NCI-H748 (cell line): ENCODE measurements around the gene PGA5.
"Not testable (repeated sequence)": the region's sequence is repeated elsewhere in the genome, so short reads cannot be mapped to it uniquely, and the experiment has no call there.

Experiments
- DNase-seq: peaks from one replicate; lab custom pipeline; 2025; ENCODE audit not compliant: unreplicated experiment; lab: John Stamatoyannopoulos, UW

PGA5 gene

DNA sequence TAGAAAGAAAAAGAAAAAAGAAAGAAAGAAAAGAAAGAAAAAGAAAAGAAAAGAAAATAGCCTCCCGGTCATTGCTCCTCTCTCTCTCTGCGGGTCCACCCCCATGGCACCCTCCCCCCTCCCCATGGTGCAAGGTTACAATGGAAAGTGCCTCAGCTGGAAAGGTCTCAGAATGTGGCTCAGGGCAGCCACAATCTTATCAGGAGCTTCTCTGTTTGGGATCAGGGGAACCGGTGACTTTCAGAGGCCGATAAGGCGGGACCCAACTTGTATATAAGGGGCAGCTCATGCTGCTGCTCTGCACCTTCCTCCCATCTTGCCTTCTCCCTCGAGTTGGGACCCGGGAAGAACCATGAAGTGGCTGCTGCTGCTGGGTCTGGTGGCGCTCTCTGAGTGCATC, at the start of gene PGA5:
PGA5 (plus strand) TSS at position 301 of the 400 bp plus-strand sequence; CDS start at position 353, 52 bp downstream.
- not testable (repeated sequence) for DNase-seq

DNA sequence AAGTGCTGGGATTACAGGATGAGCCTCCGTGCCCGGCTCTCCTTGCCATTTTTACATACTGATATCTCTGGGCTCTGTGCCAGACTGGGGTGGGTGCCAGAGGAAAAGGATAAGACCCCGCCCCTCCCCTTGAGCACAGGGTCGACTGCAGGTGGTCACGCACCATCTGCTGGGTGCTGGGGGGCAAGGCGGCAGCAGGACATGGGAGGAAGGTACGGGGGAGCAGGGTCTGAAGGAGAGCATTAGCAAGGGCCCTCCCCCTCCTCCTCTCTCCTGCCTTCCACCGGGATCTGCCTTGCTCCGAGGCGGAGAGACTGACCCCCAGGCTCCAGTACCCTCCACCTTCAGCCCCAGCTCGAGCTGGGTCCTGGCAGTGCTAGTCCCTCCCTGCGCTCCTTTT, 47.4 kb upstream of the PGA5 start:
- DNase-seq, result peak; percentile 42

DNA sequence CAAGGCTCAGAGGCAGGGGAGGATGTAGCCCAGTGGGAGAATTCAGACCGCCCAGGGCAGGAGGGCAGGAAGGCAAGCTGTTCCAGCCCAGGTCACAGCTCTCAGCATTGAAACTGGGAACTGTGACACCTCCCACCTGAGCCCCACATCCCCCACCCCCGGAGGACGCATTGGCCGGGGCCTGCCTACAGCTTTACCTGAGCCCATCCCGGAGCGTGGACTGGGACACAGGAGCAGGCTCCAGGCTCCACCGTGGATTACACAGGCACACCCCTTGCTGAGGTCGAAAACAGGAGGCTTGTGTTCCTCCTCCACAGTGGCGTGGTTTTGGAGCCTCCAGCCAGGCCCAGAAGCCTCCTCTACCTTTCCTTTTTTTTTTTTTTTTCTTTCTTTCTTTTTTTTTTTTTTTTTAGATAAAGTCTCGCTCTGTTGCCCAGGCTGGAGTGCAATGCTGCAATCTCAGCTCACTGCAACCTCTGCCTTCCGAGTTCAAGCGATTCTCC, 46.8 kb upstream of the PGA5 start:
- no peak for DNase-seq

DNA sequence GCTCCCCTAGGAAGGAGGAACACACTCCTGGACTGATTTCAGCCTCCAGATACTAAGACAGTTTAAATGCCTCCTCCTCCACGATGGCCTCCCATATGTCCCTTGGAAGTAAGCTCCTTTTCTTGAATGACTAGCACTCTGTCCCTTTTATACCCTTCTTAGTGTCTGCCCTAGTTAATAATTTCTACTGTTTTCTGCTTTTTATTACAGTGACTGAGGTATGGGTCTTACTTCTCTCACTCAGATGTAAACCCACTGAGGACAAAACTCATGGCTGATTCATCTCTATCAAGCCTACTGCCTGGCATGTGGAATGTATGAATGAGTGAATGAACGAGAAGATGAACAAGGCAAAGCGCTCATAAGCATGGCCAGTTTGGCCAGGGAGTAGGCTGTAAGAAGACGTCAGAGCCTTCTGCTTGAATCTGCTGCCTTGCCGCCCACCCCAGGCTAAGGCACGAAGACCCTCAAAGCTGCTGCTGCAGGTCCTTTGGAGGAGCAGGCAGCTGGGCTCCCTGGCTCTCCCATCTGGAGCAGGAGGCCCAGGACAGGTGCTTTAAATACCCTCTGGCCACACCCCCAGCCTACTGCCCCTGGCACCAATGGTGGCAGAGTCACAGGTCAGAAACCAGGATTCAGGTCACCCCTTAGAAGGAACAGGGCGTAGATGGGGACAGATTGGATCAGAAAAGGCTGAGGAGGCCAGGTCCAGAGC, 45.8 kb upstream of the PGA5 start:
- no peak for DNase-seq

DNA sequence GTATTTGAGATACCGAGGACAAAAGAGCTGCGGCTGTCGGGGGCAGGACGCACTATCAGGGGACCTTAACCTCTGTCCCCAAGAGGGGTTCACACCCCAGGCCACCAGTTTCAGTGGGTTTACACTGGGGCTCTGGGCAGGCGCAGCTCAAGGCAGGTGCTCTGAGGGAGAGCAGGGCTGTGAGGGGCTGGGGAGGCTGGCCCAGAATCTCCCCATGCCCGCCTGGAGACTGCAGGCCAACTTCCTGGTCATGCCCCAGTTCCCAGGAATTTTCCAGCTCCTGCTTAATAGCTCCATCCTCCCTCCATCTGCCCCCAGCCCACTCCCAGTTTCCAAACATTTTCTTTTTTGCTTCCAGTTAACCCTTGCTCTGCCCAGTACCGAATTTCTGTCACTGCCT, 45.3 kb upstream of the PGA5 start:
- no peak for DNase-seq

DNA sequence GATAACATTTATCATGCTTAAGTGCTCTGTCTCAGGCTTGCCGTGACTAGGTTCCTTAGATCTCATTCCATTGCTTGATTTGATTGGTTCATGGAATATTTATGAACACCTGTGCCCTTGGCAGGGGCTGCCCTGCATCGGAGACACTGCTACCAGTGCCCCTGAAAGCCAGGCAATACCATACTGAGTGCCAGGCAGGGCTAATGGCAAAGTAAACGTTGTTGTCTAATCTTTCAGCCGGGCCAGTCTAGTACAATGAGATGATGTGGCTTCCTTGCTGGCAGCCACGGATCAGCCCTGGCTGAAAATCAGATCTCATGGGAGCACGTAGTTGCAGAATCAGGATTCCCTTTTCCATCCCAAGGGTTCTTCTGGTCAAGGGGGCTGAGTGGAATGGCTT, 42.6 kb upstream of the PGA5 start:
- no peak for DNase-seq

DNA sequence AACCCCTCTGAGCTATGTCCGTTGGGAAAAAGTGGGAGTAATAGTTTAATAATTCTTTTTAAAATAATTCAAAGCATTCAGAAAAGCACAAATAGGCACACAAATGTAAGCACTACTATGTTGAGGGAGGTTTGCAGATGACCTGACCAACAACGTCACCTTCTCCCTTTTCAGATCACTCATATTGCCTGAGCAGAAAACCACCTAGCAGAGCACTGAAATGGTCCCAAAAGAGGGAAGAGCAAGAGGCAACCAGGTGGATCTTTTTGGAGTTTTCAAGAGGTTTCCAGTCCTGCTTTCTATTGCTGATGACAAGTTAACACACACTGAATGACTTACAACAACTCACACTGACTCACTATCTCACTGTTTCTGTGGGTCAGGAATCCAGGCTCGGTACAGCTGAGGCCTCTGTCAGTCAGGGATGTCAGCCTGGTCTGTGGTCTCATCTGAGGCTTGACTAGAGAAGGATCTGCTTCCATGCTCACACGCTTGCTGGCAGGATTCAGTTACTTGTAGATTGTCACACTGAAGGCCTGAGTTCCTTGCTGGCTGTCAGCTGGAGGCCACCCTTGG, 41.9 kb upstream of the PGA5 start:
- no peak for DNase-seq

DNA sequence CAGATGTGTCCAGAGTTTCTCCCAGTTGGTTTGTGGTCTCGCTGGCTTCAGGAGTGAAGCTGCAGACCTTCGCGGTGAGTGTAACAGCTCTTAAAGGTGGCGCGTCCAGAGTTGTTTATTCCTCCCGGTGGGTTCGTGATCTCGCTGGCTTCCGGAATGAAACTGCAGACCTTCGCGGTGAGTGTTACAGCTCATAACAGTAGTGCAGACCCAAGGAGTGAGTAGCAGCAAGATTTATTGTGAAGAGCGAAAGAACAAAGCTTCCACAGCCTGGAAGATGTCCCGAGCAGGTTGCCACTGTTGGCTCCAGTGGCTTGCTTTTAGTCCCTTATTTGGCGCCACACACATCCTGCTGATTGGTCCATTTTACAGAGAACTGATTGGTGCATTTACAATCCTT, 39.5 kb upstream of the PGA5 start:
- no peak for DNase-seq

DNA sequence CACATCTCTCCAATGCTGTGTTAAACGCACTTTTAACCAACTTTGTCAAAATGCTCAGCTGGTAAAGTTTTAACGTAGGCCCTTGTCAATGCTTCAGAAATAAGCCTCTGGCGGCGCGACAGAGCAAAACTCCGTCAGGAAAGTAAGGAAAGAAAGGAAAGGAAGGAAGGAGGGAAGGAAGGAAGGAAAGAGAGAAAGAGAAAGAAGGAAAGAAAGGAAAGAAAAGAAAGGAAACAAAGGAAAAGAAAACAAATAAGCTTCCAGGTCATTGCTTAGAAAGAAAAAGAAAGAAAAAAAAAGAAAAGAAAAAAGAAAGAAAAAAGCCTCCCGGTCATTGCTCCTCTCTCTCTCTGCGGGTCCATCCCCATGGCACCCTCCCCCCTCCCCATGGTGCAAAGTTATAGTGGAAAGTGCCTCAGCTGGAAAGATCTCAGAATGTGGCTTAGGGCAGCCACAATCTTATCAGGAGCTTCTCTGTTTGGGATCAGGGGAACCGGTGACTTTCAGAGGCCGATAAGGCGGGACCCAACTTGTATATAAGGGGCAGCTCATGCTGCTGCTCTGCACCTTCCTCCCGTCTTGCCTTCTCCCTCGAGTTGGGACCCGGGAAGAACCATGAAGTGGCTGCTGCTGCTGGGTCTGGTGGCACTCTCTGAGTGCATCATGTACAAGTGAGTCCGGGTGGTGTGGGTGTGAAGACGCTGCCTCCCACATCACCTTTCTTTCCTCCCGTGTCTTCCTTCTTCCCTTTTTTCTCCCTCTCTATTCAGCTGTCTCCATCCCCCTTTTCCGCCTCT, 37.8 kb upstream of the PGA5 start, which contains the start of gene PGA3:
PGA3 (plus strand) TSS at position 566 of the 797 bp plus-strand sequence; CDS start at position 616, 50 bp downstream.
- not testable (repeated sequence) for DNase-seq

DNA sequence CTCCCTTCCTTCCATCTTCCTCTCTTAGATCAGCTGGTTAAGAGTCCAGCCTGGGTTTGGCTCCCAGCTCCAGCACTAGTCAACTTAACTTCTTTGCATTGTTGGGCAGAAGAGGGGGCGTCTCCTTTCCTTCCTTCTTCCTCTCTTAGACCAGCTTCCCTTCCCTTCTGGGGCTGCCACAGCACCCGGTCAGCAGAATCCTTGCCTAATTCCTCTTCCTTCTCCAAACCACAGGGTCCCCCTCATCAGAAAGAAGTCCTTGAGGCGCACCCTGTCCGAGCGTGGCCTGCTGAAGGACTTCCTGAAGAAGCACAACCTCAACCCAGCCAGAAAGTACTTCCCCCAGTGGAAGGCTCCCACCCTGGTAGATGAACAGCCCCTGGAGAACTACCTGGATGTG, 37.1 kb upstream of the PGA5 start:
- DNase-seq, result not testable (repeated sequence)

DNA sequence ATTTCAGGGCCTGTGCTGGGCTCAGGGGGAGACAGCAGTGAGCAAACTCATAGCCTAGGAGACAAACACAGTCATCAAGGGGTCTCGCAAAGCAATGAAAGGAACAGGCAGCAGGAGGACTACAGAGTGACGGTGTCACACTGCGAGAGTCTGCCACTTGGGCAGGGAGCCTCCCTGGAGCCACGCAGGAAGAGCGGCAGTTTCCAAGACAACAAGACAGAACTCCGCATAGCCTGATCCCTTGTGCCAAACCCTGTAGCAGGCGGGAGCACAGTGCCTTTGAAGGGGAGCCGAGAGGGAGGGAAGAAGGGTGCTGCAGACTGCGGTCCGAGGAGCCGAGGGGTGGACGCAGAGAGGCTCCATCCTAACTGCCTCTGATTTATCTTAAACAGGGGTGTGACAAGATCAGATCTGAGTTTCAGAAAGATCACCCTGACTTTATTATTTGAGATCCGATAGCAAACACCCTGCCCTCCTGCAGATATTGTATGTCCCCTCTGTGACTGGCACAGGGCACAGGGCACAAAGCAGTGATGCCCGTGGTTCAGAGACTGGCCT, 36.4 kb upstream of the PGA5 start:
- DNase-seq, result not testable (repeated sequence)

DNA sequence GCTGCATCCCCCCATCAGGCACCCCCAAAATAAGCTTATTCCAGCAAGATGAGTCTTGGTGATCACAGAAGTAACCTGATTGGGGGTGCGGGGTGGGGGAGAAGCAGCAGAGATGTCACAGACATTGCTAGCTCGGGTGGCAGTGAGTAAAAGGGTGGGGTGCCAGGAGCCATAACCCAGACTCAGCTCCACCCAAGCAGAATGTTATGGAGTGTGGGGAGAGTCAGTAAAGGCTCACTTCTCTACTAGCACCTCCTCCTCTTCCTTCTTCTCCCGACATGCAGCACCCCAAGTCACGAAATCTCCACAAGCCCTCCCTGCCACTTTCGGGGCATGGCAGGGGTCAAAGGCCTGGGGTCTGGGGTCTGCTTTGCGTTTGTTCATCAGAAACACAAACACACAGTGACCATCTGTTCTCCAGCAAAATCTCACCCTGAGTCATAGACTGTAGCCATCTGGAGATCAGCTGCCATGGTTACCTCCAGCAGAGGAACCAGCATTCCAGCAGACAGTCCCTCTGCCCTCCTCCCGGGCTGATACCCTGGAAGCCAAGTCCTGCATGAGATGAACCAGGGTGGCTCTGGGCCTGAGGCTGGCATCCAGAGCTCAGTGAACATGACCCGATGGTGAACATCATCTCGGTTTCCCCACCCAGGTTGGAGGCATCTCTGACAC, 33.2 kb upstream of the PGA5 start:
- not testable (repeated sequence) for DNase-seq

DNA sequence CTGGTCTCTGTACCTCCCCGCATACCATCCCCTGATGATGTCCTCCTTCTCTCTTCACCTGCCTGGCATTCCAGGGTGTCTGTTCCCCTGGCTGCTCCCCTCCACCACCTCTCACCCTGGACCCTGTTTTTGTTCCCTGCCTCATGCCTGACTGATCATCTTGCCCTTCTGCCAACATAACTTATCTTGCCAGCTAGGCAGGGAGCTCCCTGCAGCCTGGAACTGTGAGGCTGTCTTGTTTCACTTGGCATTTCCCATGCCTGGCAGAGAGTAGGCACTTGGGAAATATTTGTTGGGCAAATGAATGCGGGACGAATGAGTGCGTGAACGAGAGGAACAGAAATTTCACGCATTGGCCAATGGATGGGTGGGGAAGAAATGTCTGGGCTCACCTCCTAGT, 30.3 kb upstream of the PGA5 start:
- not testable (repeated sequence) for DNase-seq

DNA sequence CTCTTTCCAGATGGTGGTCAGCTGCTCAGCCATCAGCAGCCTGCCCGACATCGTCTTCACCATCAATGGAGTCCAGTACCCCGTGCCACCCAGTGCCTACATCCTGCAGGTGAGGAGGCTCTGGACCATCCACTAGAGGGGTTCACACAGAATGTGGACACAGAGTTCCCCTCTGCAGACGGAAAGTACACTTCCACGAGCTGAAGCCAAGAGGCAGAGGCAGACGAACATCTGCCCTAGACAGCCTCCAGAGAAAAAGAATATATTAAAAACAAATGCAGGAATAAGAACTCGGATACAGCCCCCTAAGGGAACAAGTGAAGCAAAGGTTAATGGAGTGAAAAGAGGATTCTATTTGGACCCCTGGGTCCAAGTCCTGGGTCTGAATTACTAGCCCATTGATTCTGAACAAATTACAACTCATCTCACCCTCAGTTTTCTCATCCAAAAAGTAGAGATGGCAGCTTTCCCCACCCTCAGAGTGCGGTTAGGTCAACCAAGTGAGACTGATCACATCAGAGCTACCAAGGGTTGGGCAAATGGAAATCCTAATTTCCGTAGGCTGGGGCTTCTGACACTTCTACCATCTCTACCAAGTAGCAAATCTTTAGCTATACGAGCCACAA, 29.5 kb upstream of the PGA5 start:
- DNase-seq, result not testable (repeated sequence)

DNA sequence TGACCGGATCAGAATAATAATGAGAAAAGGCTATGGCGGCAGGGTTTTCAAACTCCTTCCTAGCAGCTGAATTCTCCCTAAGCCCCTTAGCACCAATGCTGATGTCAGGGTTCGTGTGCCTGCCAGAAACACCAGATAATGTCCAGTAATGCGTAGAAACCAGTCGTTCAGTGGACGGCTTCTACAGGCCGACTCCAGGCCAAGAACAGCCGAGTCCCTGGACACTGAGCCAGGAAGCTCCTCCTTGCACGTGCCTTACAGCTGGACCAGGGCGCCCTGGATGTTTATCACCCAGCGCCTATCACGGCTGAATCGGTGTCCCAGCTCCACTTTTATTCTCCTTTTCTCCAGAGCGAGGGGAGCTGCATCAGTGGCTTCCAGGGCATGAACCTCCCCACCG, 28.8 kb upstream of the PGA5 start:
- not testable (repeated sequence) for DNase-seq

DNA sequence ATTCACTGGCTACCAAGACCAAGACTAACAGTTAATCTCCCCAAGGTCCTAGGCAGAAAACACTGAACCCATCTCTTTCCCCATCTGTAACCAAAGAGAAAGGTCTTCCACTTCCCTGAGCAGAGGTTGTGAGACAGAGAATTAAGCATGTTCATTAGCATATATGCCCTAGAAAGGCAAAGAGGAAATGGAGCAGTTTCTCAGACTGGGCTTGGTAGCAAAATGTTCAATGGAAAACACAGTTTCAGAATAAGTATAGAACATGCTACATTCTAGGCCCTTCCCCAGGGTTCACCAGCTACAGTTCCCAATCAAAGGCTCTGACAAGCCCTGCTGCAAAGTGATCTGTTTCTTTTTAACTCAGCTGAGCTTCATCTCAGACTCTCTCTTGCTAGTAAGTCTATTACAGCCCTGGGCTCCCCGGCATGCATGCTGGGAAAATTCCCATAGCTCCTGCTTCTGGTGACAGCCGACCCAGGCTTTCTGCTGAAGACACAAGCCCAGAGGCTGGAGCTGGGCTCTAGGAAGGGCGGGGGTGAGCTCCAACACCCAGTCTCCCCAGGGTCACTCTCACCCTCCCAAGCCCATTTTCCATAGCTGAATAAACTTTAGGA, 27.2 kb upstream of the PGA5 start:
- not testable (repeated sequence) for DNase-seq

DNA sequence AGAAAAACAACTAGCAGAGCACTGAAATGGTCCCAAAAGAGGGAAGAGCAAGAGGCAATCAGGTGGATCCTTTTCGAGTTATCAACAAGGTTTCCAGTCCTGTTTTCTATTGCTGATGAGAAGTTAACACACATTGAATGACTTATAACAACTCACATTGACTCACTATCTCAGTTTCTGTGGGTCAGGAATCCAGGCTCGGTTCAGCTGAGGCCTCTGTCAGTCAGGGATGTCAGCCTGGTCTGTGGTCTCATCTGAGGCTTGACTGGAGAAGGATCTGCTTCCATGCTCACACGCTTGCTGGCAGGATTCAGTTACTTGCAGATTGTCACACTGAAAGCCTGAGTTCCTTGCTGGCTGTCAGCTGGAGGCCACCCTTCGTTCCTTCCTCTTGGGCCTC, 22.7 kb upstream of the PGA5 start:
- not testable (repeated sequence) for DNase-seq

DNA sequence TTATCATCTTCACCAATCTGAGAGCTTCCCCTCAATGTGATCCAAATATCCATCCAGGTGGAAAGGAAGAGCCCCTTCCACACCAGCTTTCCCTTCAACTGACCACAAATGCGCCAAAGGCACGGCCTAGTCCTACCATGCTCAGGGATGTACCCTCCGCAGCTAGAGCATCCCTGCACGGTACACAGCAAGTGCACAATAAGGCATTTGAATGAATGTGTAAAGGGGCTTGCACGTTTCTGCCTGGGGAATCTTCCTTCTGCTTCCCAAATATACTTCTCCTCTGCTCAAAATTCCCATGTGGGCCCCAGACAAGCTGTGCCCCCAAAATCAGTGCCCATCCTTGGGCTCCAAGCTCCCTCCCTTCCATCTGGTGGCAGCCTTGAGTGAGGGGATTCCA, 22.0 kb upstream of the PGA5 start:
- DNase-seq, result not testable (repeated sequence)

DNA sequence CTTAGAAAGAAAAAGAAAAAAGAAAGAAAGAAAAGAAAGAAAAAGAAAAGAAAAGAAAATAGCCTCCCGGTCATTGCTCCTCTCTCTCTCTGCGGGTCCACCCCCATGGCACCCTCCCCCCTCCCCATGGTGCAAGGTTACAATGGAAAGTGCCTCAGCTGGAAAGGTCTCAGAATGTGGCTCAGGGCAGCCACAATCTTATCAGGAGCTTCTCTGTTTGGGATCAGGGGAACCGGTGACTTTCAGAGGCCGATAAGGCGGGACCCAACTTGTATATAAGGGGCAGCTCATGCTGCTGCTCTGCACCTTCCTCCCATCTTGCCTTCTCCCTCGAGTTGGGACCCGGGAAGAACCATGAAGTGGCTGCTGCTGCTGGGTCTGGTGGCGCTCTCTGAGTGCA, 18.9 kb upstream of the PGA5 start, which contains the start of gene PGA4:
PGA4 (plus strand) TSS at position 301 of the 400 bp plus-strand sequence; CDS start at position 355, 54 bp downstream.
- not testable (repeated sequence) for DNase-seq

DNA sequence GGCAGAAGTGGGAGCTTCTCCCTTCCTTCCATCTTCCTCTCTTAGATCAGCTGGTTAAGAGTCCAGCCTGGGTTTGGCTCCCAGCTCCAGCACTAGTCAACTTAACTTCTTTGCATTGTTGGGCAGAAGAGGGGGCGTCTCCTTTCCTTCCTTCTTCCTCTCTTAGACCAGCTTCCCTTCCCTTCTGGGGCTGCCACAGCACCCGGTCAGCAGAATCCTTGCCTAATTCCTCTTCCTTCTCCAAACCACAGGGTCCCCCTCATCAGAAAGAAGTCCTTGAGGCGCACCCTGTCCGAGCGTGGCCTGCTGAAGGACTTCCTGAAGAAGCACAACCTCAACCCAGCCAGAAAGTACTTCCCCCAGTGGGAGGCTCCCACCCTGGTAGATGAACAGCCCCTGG, 18.3 kb upstream of the PGA5 start:
- not testable (repeated sequence) for DNase-seq
